ENCODE results near the gene DNAJA2.
A peak's percentile ranks its signal among the peaks of the same experiment; 100 is the strongest.

DNAJA2 gene

DNA sequence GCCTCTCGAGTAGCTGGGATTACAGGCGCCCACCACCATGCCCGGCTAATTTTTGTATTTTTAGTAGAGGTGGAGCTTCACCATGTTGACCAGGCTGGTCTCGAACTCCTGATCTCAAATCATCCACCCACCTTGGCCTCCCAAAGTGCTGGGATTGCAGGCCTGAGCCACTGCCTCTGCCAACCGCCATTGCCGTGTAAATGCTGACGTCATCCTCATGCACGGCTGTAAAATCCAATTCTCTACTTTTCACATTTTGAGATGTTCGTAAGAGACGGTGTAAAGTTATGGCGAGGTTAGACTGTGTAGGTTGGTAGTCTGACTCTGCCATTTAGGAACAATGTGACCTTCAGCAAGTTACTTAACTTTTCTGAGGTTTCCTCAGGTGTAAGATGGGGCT, 1.7 kb upstream of the DNAJA2 start:
- Histone ChIP-seq H3K9me3 (ENCODE audit: control insufficient read depth, low read length) (no peaks in the 10 kb centered on the region), H3K9ac (ENCODE audit: low read length) (no peak overlapping the region), H3K27me3 (replicated peaks; ENCODE audit: control insufficient read depth, insufficient read depth, low read length) (no peaks in the 10 kb centered on the region), H3K4me3 (ENCODE audit: low read length) (no peak overlapping the region), H3K4me1 (ENCODE audit: control insufficient read depth, insufficient read depth, low read length) (peaks cover 31% of the 10 kb centered on the region), H3K36me3 (ENCODE audit: control insufficient read depth, insufficient read depth, low read length, severe bottlenecking) (peaks cover 13% of the 10 kb centered on the region)
- no peak for DNase-seq (ENCODE audit: low read depth)

DNA sequence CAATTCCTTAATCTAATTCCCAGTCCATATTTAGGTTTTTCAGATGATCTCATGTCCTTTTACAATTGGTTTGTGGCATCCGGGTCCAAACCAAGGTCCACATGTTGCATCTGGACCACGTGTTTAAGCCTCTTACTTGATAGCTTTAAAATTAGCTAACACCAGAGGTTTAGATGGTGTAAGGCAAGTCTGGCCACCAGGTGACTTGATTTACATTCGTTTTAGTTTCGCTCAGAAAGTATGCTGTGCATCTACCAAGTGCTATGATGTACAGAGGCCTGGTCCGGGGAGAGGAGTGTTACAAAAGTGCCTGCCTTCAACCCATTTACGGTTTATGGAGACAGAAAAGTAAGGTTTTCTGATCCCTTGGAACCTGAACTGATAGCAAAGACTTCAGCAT, 878 bp upstream of the DNAJA2 start:
- Histone ChIP-seq H3K4me1 (ENCODE audit: control insufficient read depth, insufficient read depth, low read length) (peaks cover 39% of the 10 kb centered on the region), H3K9ac (ENCODE audit: low read length) (peak overlapping the region; percentile 97), H3K4me3 (ENCODE audit: low read length) (peak overlapping the region; percentile 89), H3K36me3 (ENCODE audit: control insufficient read depth, insufficient read depth, low read length, severe bottlenecking) (peaks cover 21% of the 10 kb centered on the region), H3K9me3 (ENCODE audit: control insufficient read depth, low read length) (no peaks in the 10 kb centered on the region), H3K27me3 (replicated peaks; ENCODE audit: control insufficient read depth, insufficient read depth, low read length) (no peaks in the 10 kb centered on the region)
- DNase-seq (ENCODE audit: low read depth): peak; percentile 42

DNA sequence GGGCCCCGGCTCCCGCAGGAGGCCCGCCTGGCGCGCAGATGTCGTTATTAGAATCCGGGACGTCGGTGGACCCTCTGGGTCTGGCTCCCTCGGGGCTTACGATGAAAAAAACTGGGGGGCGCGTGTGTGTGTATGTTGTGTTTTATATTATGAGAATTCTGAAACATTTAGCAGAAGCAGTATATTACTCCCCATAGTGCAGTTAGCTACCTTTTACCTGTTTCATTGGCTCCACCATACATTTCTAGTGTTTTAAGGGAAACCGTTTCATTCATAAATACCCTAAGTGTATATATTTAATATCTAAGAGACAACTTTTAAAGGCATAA, 486 bp upstream of the DNAJA2 start:
- peak overlapping the region; percentile 89 for H3K4me3 ChIP-seq (ENCODE audit: low read length)
- H3K9ac ChIP-seq (ENCODE audit: low read length): peak overlapping the region; percentile 97
- H3K4me1 ChIP-seq (ENCODE audit: control insufficient read depth, insufficient read depth, low read length): peaks cover 42% of the 10 kb centered on the region
- no peak for DNase-seq (ENCODE audit: low read depth)
- H3K9me3 ChIP-seq (ENCODE audit: control insufficient read depth, low read length): no peaks in the 10 kb centered on the region
- H3K27me3 ChIP-seq (replicated peaks; ENCODE audit: control insufficient read depth, insufficient read depth, low read length): no peaks in the 10 kb centered on the region
- peaks cover 25% of the 10 kb centered on the region for H3K36me3 ChIP-seq (ENCODE audit: control insufficient read depth, insufficient read depth, low read length, severe bottlenecking)

DNA sequence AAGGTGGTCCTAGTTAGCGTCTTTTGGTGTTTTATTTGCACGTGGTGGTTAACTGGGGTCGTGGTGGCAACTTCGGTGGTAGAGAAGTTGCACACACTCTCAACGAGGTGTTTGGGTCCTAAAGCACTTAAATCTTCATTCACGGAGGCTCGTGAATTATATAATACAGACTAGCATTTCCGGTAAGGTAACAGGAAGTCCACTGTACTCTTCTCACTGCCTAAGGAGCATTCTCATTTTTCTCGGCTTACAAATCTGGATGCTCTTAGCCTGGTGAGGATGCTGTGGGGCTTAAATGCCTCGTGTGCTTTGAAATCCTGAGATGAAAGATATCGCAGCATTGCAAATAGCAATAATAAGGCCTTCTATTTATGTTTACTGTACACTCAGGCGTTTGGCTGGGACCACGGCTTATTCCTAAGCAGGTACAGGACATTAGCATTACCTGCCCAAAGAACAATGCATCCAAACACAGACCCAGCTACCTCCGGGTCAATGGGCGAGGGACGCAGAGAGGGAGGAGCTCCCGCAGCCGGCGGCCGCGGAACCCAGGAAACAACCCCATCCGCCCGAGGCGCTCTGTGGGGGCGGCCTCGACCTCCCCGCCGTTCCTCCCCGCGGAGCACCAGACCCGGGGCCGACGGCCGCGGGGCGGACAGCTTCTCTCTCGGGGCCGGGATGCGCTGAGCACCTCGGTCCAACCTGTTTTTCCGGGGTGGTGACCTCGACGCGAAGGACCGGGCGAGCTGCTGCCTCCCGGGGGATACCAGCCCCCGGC, 856 bp downstream of the DNAJA2 start:
- no peaks in the 10 kb centered on the region for H3K9me3 ChIP-seq (ENCODE audit: control insufficient read depth, low read length)
- H3K27me3 ChIP-seq (replicated peaks; ENCODE audit: control insufficient read depth, insufficient read depth, low read length): no peaks in the 10 kb centered on the region
- peak overlapping the region; percentile 97 for H3K9ac ChIP-seq (ENCODE audit: low read length)
- H3K4me3 ChIP-seq (ENCODE audit: low read length): peak overlapping the region; percentile 89
- peaks cover 38% of the 10 kb centered on the region for H3K36me3 ChIP-seq (ENCODE audit: control insufficient read depth, insufficient read depth, low read length, severe bottlenecking)
- peaks cover 42% of the 10 kb centered on the region for H3K4me1 ChIP-seq (ENCODE audit: control insufficient read depth, insufficient read depth, low read length)
- peak; percentile 71 for DNase-seq (ENCODE audit: low read depth)

DNA sequence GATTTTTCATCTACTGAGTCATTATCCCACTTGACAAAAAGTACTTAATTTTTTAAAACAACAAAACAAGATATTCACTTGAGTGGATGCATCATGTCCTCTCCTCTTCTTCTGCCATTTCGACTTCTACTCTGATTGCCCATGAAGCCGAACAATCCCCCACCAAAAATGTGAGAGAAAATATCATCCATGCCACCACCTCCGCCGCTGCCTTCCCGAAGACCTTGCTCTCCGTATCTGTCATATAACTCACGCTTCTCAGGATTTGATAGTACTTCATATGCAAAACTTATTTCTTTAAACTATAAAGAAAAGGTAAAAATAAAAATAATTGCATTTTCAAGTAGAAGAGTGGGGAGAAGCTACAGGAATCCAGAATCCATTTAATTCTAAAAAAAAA, 2.2 kb downstream of the DNAJA2 start:
- DNase-seq (ENCODE audit: low read depth): no peak
- Histone ChIP-seq H3K36me3 (ENCODE audit: control insufficient read depth, insufficient read depth, low read length, severe bottlenecking) (peaks cover 52% of the 10 kb centered on the region), H3K4me3 (ENCODE audit: low read length) (peak overlapping the region; percentile 89), H3K4me1 (ENCODE audit: control insufficient read depth, insufficient read depth, low read length) (peaks cover 42% of the 10 kb centered on the region), H3K27me3 (replicated peaks; ENCODE audit: control insufficient read depth, insufficient read depth, low read length) (no peaks in the 10 kb centered on the region), H3K9ac (ENCODE audit: low read length) (no peak overlapping the region), H3K9me3 (ENCODE audit: control insufficient read depth, low read length) (no peaks in the 10 kb centered on the region)

DNA sequence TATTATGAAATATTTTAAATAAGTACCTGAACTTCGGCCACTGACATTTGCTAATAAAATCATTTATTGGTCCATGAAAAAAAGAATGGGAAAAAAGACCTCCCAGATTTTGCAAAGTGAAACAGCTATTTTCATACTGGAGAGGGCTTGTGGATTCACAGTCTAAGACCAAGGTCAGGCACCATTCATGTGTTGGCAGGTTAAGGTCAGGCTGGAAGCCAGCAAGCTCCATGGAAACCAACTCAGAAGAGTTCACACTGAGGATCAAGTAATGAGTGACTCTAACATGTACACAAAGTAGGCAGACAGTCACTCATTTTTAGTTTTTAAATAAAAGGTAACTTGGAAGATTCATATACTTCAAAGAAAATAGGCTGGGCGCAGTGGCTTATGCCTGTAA, 3.4 kb downstream of the DNAJA2 start:
- Histone ChIP-seq H3K4me1 (ENCODE audit: control insufficient read depth, insufficient read depth, low read length) (peaks cover 42% of the 10 kb centered on the region), H3K36me3 (ENCODE audit: control insufficient read depth, insufficient read depth, low read length, severe bottlenecking) (peaks cover 64% of the 10 kb centered on the region), H3K9me3 (ENCODE audit: control insufficient read depth, low read length) (no peaks in the 10 kb centered on the region), H3K9ac (ENCODE audit: low read length) (no peak overlapping the region), H3K27me3 (replicated peaks; ENCODE audit: control insufficient read depth, insufficient read depth, low read length) (no peaks in the 10 kb centered on the region), H3K4me3 (ENCODE audit: low read length) (no peak overlapping the region)
- DNase-seq (ENCODE audit: low read depth): no peak

DNA sequence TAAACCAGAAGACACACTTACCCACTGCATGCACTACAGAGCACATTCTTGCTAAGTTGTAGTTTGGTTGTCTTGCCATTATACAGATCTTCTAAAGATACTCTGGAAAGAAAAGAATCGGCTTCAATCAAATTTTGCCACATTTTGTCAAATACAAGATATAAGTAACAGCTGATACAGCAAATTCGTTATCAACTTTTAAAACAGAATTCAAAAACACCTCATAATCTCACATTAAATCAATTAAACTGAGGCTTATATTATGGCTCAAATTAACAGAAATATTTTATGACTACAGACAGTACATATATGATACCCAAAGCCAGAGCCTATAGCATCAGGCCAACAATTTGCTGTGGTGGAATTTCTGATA, 5.4 kb downstream of the DNAJA2 start:
- Histone ChIP-seq H3K4me1 (ENCODE audit: control insufficient read depth, insufficient read depth, low read length) (peaks cover 34% of the 10 kb centered on the region), H3K9me3 (ENCODE audit: control insufficient read depth, low read length) (no peaks in the 10 kb centered on the region), H3K27me3 (replicated peaks; ENCODE audit: control insufficient read depth, insufficient read depth, low read length) (no peaks in the 10 kb centered on the region), H3K9ac (ENCODE audit: low read length) (no peak overlapping the region), H3K4me3 (ENCODE audit: low read length) (no peak overlapping the region), H3K36me3 (ENCODE audit: control insufficient read depth, insufficient read depth, low read length, severe bottlenecking) (peaks cover 84% of the 10 kb centered on the region)
- no peak for DNase-seq (ENCODE audit: low read depth)

DNA sequence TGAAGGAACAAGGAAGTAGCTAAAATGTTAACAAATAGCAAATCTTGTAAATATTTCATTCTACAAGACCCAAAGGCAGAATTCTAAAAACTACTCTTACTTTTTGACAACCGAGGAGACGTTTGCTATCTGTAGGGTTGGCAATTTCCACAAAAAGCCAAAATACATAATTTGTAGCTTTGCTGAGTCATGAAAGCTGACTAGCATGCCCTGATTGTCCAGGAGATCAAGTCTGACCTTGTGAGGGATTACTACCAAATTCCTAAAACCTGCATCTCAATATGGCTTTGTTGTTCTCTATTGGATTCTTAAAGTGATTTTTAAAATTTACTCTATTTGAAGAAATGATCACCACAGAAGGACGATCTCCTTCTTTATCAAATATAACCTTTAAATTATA, 10.8 kb downstream of the DNAJA2 start:
- Histone ChIP-seq H3K27me3 (replicated peaks; ENCODE audit: control insufficient read depth, insufficient read depth, low read length) (no peaks in the 10 kb centered on the region), H3K36me3 (ENCODE audit: control insufficient read depth, insufficient read depth, low read length, severe bottlenecking) (peaks cover 73% of the 10 kb centered on the region), H3K9me3 (ENCODE audit: control insufficient read depth, low read length) (no peaks in the 10 kb centered on the region), H3K9ac (ENCODE audit: low read length) (peak overlapping the region; percentile 78), H3K4me1 (ENCODE audit: control insufficient read depth, insufficient read depth, low read length) (peaks cover 27% of the 10 kb centered on the region), H3K4me3 (ENCODE audit: low read length) (peak overlapping the region; percentile 72)
- DNase-seq (ENCODE audit: low read depth): peak; percentile 17

DNA sequence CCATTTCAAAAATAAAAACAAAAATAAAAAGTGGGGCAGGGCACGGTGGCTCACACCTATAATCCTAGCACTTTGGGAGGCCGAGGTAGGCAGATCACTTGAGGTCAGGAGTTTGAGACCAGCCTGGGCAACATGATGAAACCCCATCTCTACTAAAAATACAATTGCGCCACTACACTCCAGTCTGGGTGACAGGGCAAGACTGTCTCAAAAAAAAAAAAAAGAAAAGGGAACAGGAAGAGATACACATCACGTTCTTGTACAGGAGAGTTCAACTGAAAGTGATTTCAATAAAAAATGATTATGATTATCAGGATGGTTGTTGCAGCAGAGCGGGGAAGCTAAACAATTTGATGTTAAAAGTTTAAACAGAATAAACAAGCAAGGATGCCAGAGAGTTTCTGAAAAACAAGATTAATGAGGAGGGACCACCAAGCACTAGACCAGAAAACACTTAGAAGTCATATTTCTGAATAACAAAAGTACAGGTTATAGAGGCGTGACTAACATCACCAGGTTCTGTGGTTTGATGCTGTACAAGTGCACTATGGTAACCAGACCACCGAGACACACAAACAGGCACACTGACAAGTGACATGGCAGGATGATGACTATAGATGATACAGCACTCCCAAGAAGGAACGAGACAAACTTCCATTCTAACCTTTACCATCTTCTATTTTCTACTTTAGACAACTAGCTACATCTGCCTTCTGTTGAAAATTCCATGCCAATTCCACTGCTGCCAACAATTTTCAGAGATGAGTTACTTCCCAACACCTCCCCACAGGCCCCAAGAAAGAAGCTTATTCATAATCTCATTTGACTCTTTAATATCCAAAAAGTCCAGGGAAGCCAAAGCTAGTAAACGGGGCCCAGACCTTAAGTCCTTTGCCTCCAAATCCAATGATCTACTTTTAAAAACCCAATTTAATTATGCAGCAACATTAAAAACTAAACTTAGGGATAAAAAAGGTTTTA, 11.8 kb downstream of the DNAJA2 start:
- Histone ChIP-seq H3K4me1 (ENCODE audit: control insufficient read depth, insufficient read depth, low read length) (peaks cover 27% of the 10 kb centered on the region), H3K4me3 (ENCODE audit: low read length) (peak overlapping the region; percentile 72), H3K27me3 (replicated peaks; ENCODE audit: control insufficient read depth, insufficient read depth, low read length) (no peaks in the 10 kb centered on the region), H3K36me3 (ENCODE audit: control insufficient read depth, insufficient read depth, low read length, severe bottlenecking) (peaks cover 72% of the 10 kb centered on the region), H3K9me3 (ENCODE audit: control insufficient read depth, low read length) (no peaks in the 10 kb centered on the region), H3K9ac (ENCODE audit: low read length) (peak overlapping the region; percentile 78)
- DNase-seq (ENCODE audit: low read depth): peak; percentile 19

DNA sequence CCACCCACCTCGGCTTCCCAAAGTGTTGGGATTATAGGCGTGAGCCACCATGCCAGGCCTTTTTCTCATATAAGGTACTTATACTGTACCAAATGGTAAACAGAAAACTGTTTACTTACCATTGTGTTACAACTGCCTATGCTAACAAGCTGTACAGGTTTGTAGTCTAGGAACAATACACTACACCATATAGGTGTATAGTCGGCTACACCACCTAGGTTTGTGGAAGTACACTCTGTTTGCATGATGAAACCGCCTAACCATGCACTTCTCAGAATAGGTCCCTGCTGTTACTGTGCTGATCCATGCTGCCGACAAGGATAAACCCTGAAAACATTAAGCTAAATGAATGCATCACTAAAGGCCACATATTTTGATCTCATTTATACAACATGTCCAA, 18.9 kb downstream of the DNAJA2 start:
- no peak overlapping the region for H3K4me3 ChIP-seq (ENCODE audit: low read length)
- no peaks in the 10 kb centered on the region for H3K9me3 ChIP-seq (ENCODE audit: control insufficient read depth, low read length)
- H3K27me3 ChIP-seq (replicated peaks; ENCODE audit: control insufficient read depth, insufficient read depth, low read length): no peaks in the 10 kb centered on the region
- no peak for DNase-seq (ENCODE audit: low read depth)
- peaks cover 52% of the 10 kb centered on the region for H3K36me3 ChIP-seq (ENCODE audit: control insufficient read depth, insufficient read depth, low read length, severe bottlenecking)
- H3K4me1 ChIP-seq (ENCODE audit: control insufficient read depth, insufficient read depth, low read length): no peaks in the 10 kb centered on the region
- H3K9ac ChIP-seq (ENCODE audit: low read length): no peak overlapping the region

DNA sequence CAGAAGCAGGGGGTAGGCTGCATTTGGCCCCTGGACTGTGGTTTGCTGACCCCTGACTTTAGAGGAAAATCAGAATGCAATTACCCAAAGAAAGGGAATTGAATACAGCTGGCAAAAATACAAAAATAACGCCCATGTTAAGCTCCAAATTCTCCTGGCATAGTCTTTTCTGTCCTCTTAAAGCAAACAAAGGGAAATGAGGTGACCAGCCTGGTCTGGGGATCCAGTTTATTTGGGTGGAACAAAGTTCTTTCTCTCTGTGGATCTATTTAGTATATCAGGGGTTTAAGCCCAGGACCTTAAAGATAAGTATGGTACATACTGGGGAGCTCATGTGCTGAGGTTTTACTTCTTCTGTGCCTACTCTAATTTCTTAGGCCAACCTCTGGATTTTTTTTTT, 23.5 kb downstream of the DNAJA2 start:
- Histone ChIP-seq H3K9ac (ENCODE audit: low read length) (no peak overlapping the region), H3K36me3 (ENCODE audit: control insufficient read depth, insufficient read depth, low read length, severe bottlenecking) (peaks cover 9% of the 10 kb centered on the region), H3K9me3 (ENCODE audit: control insufficient read depth, low read length) (no peaks in the 10 kb centered on the region), H3K4me1 (ENCODE audit: control insufficient read depth, insufficient read depth, low read length) (no peaks in the 10 kb centered on the region), H3K27me3 (replicated peaks; ENCODE audit: control insufficient read depth, insufficient read depth, low read length) (no peaks in the 10 kb centered on the region), H3K4me3 (ENCODE audit: low read length) (no peak overlapping the region)
- DNase-seq (ENCODE audit: low read depth): no peak

All from adipocyte (in vitro differentiated cells).